Breast epithelium (tissue), 3 donors: ENCODE results near the gene ZP2.

Source experiments
- POLR2A ChIP-seq: fragments of 450-650 bp; IDR thresholded peaks from one replicate; pipeline ENCODE4 v1.6.1; 2016; ENCODE audit warnings: antibody characterized with exemption, mild to moderate bottlenecking, moderate library complexity
- POLR2AphosphoS5 ChIP-seq, 3 donors: sonication (generic); formaldehyde crosslinking; IDR thresholded peaks; one replicate each; pipeline ENCODE4 v1.6.1; 2017; ENCODE audit warnings: antibody characterized with exemption in 3 of 3
- TF ChIP-seq, protein P1 (sequence below), 3 donors: fragments of 450-650 bp; IDR thresholded peaks; one replicate each; pipeline ENCODE4 v1.5.1; 2016 to 2017; ENCODE audit warnings: antibody characterized with exemption in 3 of 3, mild to moderate bottlenecking in 3 of 3, moderate library complexity in 3 of 3

DNA sequence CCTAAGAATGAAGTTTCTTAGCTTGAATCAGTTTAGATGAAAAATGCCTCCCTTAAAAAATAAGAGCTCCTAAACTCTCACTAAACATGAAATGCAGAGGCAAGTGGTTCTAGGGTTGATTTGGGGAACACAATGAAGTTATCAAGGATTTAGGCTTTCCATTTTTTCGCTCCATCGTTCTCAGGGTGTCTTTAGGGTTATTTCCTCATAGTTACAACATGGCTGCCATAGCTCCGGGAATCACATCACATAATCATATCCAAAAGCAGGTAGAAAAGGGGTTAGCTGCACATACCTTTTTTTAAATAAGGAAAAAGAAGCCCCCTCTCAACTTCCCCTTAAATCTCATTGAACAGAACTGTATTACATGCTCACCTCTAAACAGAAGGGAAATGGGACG, 21.4 kb downstream of the ZP2 start:
- TF ChIP-seq, protein P1, sequence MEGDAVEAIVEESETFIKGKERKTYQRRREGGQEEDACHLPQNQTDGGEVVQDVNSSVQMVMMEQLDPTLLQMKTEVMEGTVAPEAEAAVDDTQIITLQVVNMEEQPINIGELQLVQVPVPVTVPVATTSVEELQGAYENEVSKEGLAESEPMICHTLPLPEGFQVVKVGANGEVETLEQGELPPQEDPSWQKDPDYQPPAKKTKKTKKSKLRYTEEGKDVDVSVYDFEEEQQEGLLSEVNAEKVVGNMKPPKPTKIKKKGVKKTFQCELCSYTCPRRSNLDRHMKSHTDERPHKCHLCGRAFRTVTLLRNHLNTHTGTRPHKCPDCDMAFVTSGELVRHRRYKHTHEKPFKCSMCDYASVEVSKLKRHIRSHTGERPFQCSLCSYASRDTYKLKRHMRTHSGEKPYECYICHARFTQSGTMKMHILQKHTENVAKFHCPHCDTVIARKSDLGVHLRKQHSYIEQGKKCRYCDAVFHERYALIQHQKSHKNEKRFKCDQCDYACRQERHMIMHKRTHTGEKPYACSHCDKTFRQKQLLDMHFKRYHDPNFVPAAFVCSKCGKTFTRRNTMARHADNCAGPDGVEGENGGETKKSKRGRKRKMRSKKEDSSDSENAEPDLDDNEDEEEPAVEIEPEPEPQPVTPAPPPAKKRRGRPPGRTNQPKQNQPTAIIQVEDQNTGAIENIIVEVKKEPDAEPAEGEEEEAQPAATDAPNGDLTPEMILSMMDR (IDR thresholded peaks at IDR 0.05): no peak
- TF ChIP-seq POLR2A: no peak
- no peak for TF ChIP-seq POLR2AphosphoS5 (IDR thresholded peaks at IDR 0.05)
